Hypothalamus (tissue), 51 donors: ENCODE results near the gene ZBTB16.

Source experiments
- DNase-seq, 51 donors: peaks; one replicate each; lab custom pipeline; 2025; lab: John Stamatoyannopoulos, UW

ZBTB16 gene

DNA sequence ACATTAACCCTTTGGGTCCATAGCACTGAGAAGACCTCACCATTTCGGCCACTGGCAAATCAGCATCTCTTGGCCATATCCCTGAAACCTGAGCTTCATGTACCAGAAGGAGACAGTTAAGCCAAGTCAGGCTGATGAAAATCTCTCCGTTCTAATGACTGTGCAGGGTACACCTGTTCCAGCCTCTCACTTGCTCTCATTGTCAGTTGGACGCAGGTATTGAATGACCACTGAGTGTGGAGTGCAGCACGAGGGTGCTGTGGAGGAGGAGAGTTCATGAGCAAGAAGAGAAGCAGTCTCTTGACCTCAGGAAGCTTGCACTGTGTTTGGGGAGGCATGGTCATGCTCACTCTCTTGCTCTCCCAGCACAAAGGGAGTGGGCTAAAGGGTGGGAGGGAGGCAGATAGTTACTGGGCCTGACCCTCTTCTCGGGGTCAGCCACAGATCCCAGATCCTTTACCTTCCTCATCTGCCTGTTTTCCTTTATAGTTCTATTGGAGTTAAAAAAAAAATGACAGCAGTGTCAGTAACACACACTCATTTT lies 65.2 kb downstream of the ZBTB16 start:
- no peak for DNase-seq

DNA sequence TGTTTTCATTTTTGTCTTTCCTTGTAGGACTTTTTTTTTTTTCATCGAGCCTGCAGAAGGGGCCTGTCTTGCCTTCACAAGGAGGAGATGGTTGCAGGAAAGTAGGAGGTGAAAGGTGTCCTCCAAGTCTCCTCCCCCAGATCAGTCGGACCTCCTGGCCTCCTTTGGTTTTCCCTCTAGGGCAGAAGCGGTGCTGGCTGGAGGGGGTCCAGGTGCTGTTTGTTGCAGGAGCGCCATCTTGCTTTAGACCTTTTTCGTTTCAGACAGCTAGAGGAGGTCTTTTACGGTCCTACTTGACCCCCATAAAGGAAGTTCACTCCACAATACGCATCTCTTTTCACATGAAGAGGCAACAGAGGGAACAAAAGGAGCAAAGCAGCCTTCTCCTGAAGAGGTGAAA lies 66.0 kb downstream of the ZBTB16 start:
- DNase-seq, result no peak

DNA sequence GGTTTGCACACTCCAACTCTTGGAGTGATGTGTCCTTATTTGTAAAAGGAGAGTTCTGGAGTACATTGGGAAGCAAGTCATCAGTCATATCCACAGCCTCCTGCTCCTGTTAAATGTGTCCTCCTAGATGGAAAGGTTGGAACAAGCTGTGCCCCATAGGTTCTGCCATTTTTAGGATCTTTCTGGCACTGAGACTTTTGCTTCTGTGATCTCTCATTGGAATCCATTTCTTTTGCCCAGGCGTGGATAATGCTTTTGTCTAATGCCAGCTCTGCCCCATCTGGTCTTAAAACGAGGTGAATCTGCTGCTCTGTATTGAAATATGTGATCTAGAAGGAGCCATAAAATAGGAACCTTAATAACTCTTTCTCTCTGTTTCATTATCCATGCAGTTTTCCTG lies 66.4 kb downstream of the ZBTB16 start:
- no peak for DNase-seq

DNA sequence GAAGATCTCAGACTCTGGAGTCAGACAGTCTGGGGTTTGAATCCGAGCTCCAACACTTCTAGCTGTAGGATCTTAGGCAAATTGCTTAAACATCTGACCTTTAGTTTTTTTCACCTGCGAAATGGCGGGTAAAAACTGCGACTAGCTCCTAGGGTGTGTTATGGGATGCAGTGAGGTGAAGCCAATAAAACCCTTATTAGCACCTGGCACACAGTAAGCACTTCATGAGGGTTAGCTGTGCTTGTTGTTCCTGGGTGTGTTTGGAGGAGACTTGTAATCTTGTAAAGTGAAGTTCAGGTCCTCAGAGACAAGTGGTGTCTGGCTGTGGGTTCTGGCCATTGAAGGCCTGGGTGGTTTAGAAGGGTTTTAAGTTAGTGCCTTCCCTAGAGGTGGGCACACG lies 68.9 kb downstream of the ZBTB16 start:
- DNase-seq, result no peak

DNA sequence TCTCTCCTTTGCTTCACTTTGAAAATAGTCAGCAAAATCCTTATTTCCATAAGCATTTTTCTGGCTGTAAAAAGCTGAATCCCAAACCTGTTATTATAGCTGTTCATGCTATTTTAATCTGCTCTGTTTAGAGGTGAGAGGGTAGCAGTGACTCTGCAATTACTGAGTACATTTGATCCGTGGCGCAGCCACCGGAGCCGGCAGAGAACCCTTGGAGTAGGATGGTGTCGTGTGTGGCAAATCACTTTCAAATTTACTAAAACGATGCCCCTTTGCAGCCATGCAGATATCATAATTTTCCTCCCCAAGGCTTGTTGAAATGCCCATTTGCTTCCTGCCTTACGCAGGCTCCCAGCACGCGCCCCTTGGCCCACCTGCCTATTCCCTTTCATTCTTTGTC lies 69.6 kb downstream of the ZBTB16 start:
- no peak for DNase-seq

DNA sequence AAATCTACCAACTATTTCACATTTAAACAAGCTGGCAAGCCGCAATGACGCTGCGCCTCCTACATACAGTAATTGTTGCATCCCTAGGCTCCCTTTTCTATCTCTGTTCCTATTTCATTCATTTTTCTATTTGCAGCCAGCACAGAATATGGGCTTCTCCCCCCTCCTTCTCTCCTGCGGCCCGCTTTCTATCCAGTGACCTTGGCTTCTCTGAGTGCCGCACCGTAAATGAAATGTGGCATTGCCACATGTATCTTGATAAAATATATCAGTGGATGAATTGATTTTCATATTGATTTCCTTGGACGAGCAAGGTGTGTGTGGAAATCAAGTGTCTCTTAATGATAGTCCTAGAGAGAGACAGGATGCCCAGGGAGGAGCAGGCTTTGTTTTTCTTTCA lies 70.2 kb downstream of the ZBTB16 start:
- DNase-seq, result no peak

DNA sequence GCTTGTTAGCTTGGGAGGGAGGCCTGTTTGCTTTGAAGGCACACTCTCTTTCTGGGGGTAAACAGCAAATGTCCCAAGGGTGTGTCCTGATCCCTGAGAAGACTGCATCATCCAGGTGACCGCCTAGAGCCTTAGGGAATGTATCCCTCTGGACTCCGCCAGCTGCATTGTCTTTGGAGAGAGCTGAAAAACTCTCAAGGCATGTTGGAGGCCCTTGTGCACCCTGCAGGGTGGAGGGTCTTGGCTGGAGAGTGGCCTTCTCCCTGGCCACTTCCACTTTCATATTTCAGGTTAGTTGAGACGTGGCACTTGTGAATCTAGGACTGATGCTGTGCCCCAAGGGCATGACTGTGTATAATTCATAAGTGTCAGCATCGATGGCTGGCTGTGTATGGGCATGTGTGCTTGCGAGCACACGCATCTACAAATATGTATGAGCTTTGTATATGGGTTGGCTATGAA lies 70.6 kb downstream of the ZBTB16 start:
- DNase-seq, result no peak

DNA sequence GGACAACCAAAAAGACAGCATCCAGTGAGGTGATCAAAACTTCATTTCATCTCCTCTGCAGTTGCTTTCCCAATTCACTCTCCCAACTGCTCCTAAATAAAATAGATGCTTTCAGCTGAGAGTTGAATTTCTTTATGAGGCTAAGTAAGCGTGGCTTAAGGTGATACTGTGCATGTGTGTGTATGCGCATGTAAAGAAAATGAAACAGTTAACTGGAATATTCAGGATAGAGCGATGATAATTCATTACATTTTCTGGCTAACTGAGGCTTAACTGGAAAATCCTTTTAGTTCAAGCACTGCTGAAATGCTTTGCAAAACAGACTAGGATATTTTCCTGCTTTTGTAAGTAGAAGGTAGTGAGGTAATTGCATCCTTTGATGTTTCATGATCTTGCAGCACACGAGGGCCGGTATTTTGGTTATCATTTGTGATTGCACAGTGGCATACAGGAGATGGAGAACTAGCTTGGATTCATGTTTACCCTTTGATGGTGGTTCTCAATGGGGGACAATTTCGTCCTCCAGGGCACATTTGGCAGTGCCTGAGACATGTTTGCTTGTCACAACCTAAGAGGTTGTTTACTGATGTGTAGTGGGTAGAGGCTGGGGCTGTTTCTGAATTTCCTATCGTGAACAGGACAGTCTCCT lies 71.2 kb downstream of the ZBTB16 start:
- DNase-seq, result peak in 1 of 51 donors; percentile 53

DNA sequence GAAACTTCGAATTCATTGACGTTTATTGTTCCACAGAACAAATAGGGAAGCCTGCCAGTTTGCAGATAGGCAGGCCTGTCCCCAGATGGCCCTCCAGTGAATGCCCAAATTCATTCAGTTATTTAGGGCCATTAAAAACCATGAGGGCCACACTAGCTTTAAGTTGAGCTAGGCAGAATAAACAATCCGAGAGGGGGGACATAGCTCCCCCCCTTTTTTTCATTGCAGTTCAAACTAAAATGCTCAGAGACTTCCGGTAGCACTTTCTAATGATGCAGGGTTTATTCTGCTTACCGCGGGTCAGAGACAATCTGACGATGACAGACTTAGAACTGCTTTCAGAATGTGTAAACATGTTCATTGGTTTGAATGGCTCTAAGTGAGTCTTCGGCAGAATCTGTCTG lies 72.0 kb downstream of the ZBTB16 start:
- DNase-seq, result peak in 11 of 51 donors; percentile 12 to 80 (median 22)

DNA sequence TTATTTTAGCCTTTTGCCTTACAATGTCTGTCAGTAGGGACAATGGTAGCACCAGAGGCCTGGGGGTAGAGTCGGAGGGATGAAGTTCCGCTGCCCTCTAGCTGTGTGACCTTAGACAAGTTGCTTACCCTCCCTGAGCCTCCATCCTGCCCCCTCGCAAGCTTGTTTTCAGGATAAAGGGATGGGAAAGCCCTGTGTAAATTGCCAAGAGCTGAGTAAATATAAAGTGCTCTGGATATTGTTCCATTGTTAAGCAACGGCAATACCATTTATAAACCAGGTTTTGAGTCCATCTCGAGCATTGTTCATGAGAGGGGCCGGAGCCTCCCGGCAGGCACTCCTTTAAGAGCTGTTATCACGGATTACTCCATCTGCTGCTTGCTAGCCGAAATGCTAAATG lies 72.9 kb downstream of the ZBTB16 start:
- peak in 1 of 51 donors; percentile 16 for DNase-seq

DNA sequence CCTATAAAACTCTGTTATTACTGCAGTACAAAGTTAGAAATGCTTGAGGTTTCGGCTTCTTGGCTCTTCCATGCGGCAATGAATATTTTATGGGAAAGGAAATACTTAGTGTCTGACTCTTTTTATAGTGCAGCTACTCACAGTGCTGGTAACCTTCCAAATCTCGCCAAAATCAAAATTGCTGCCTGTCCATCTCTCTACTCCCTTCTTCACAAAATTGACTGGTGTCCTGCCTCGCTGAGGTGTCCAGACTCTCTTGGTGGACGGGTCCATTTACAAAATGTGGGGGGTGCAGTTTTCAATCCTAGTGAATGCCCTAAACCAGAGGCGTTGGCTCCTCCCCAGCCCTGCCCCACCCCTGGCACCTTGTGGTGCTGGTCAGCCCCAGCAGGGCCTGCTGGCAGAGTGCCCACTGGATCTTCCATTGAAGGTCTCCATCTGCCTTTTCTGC lies 73.5 kb downstream of the ZBTB16 start:
- DNase-seq, result peak in 1 of 51 donors; percentile 13

DNA sequence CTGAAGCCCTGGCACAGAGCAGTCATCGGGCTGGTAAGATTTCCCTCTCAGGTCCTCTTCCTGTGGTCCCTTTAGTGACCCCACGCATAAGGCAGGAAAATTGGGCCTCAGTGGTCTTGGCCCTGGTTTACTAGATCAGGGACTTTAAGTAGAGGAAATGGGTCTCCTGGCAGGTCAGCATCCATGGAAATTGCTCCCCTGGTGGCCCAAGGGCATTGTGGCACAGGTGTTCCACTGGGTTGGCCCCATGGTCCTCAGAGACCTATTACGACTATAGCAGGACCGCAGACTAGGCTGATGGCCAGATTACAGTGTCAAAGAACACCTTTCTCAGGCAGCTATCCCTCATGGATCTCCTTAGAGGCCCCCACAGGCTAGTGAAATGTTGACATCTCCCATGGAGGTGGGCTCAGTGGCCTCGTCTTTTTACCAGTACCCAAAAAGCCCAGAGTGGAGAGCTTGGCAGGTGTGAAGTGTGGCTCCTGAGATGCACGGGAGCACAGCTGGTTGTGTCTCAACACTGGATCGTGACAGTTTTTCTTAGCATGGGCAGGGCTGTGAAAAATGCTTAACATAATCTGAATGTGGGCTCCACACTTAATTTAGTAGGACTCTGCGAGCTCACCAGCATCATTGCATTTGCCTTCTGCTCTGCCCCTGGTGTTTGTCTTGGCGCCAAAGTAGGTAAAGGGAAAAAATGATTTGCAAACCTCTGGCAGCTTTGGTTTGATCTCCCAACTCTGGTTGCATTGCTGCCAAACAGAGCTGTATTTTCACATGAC lies 74.2 kb downstream of the ZBTB16 start:
- no peak for DNase-seq

DNA sequence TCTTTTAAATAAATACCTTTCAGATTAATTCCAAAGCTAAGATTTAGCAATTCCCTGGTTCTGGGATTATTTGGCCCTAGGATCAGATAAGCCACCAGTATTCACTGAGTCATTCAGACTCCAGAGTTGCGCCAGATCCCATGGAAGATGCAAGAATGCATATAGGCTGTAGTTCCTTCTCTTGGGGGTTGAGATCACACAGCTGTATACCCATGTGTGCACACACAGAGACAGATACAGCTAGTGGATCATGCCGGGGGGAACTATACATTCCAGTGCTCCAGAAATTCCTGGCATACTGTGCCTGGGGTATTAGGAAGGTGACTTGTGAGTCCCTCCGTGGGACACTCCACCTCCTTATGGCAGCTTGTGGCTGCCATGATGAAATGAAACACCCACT lies 75.4 kb downstream of the ZBTB16 start:
- no peak for DNase-seq

DNA sequence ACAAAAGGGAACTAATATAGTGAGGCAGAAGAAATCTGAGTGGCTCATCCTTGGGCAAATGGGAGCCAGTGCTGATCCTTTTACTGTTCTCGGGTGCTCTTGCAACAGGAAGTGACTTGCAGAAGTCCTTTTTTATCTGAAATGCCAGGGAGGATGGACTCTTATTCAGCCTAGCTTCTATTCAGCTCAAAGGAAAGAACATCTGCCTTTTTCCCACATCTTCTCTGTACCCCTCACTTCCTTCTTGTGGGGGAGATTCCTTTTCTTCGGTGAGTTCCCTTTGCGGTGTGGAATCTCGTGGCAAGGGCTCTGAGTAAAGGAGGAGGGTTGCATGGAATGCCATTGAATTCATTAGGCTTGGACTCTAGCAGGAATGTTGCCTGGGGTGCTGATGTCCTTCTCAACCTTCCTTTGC lies 76.2 kb downstream of the ZBTB16 start:
- no peak for DNase-seq

DNA sequence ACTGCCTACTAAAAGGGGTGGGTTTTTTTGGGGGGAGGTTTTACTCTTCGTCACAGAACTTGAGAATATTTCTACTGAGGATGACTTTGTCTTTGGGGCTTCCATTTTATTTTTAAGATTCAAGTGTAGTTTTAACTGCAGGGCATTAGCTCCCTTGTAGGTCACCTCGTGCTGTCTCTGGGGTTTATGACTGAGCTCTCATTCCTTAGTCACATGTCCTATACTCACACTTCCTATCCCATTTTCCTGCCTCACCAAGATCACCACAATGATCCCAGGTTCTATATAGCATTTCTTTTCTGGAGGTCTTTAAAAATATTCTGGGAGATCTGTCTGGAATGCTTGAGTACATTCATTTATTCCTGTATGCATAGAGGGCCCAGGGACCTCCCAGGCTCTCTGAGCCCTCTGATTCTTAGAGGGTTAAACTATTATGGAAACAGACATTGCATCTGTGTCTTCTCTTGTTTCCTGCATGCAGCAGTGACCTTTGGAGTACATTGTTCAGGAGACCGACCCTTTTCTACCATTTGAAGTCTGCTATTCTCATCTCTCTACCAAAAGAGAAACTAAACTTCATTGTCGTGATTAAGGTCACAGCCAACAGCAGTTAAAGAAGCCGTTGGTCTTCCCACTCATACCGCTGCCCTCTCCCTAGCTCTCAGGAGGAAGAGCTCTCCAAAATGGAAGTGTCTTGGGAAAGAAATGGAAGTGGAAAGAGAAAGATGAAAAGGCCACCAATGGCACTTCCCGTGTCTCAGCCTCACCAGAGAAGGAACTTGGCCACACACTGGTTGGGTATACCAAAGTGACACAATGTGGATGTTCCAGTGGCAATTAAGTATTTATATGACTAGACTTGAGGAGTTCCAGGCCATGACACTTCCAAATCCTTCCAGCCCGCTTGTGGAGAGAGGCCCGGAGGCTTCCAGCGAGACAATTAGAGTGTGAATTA lies 77.5 kb downstream of the ZBTB16 start:
- DNase-seq, result no peak

DNA sequence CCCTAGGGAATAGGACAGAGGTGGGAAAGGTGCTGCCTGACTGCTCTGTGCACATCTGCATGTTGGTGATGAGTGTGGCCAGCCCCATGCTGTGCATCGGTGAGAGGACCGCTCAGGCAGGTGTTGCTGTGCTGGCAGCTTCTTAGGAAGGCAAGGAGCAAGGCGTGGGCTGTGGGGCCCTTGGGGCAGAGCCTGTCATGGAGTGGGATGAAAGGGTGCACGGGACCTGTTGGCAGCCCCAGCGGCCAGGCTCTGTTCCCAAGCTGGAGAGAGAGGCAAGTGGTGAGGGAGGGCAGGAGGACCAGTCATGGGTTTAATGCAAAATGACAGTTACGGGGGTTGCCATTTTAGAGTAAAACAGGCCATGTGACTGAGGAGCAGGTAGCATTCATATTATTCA lies 78.3 kb downstream of the ZBTB16 start:
- no peak for DNase-seq

DNA sequence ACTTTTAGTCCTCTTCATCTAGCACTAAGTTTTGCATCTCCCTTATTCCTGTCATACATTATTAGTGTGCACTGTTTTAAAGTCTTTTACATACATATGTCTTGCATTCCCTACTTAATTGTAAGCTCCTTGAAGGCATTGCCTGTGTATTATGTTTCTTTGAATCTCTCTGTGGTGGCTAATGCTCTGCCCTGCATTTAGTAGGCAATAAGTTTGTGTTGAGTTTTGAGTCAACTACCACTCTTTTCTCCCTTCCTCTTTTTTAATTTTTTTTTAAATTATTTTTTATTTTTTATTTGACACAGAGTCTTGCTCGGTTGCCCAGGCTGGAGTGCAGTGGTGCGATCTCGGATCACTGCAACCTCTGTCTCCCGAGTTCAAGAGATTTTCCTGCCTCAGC lies 78.9 kb downstream of the ZBTB16 start:
- DNase-seq, result no peak

DNA sequence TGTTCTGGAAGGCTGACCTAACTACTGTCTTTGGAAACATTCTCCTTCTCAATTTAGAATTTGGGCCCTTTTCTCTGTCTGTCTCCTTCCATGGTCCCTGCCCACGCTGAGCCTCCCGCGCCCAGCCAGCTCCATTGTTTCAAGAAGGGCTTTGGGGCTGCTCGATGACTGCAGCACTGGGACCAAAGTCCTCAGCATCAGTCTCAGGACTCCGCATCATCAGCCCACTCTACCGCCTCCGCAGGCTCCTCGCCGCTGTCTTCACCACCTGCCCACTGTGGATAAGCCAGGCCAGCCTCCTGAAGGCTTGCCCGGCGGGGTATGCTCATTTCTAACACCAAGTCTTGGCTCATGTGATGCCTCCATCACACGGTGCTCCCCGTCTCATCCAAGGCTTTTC lies 81.3 kb downstream of the ZBTB16 start:
- DNase-seq, result peak in 1 of 51 donors; percentile 63

DNA sequence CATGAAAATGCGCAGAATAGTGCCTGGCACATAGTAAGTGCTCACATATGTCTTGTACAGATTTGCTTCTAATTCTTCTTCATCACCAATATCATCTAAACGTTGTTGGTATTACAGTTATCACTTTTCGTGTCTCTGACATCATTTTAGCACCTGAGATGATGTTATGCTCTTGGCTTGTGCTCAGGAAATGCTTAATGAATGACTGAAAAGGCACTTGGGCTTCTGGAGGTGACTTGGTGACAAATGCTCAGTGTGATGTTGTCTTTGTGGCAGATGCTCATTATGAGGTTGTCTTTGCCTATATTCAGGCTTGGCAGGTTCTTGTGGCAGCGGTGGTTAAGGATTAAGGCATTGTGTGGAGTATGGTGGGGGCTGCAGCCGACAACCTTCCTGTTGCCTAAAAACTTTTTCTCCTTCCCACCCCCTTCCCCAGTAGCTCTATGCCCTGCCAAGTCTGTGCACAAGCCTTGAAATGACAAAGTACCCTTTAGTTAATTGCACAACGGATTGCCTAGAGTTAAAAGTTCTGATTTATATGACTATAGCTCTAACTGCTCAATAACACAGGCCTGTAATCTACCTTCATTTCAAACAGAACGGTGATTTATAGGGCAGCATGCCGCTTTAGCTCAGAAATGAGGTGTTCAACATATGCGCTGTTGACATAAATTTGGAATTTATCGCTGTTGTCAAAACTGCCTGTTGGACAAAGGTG lies 82.5 kb downstream of the ZBTB16 start:
- no peak for DNase-seq

DNA sequence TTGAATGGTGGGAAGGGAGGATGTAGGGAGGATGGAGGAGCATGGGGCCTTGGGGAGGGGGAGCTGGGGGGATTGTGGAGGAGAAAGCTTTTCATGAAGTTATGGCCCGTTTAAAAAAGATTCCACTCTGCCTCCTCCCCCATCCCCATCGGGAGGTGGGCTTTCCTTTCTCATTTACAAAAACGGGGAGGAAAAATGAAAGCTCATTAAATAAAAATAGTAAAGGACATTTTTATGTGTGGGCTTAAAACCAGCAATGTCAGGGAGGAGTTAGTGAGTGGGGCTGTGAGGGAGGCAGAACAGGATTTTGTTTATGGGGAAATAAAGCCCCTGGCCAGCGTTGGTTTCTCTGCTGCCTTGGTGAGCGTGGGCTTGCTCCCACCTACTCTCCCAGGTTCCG lies 83.2 kb downstream of the ZBTB16 start:
- DNase-seq, result no peak
